NCI-H1417 (cell line): ENCODE measurements around the gene SEMA3B.
"Not testable (repeated sequence)": the region's sequence is repeated elsewhere in the genome, so short reads cannot be mapped to it uniquely, and the experiment has no call there.

Experiments
- DNase-seq, 3 experiments: peaks; one replicate each; lab custom pipeline; 2025; lab: John Stamatoyannopoulos, UW

SEMA3B gene

GRCh38 chr3:50294089-50294488 is 25.1 kb downstream of the SEMA3B start:
- DNase-seq: no peak

- no peak for DNase-seq
Measured at GRCh38 chr3:50294492-50295403, 25.8 kb downstream of the SEMA3B start.

- DNase-seq: no peak
Measured at GRCh38 chr3:50295553-50296431, 26.8 kb downstream of the SEMA3B start.

GRCh38 chr3:50296721-50297383 is 27.9 kb downstream of the SEMA3B start:
- DNase-seq: no peak

- no peak for DNase-seq
Measured at GRCh38 chr3:50297384-50297775, 28.4 kb downstream of the SEMA3B start.

- DNase-seq: no peak
Measured at GRCh38 chr3:50297896-50298725, 29.2 kb downstream of the SEMA3B start.

GRCh38 chr3:50298836-50299637 is 30.1 kb downstream of the SEMA3B start, which contains the start of the genes HYAL3 and NAA80:
TSS of gene HYAL3 (minus strand) at chr3:50299405. CDS start at chr3:50295602, 3,803 bp downstream.
TSS of gene NAA80 (minus strand) at chr3:50299405. CDS start at chr3:50297463, 1,942 bp downstream.
- DNase-seq: peak; percentile 93 to 97 (median 93)

- no peak for DNase-seq
Measured at GRCh38 chr3:50299638-50299928, 30.6 kb downstream of the SEMA3B start.

GRCh38 chr3:50299929-50300680 is 31.2 kb downstream of the SEMA3B start:
- no peak for DNase-seq

- no peak for DNase-seq
Measured at GRCh38 chr3:50300681-50301254, 31.8 kb downstream of the SEMA3B start.

- DNase-seq: no peak
Measured at GRCh38 chr3:50302095-50303012, 33.4 kb downstream of the SEMA3B start.

GRCh38 chr3:50303013-50303815 is 34.3 kb downstream of the SEMA3B start, which contains the start of gene HYAL1:
TSS of gene HYAL1 (minus strand) at chr3:50303574. CDS start at chr3:50302956, 618 bp downstream.
- DNase-seq: no peak

- no peak for DNase-seq
Measured at GRCh38 chr3:50304601-50305000, 35.7 kb downstream of the SEMA3B start.

- DNase-seq: not testable (repeated sequence)
Measured at GRCh38 chr3:50312041-50312440, 43.1 kb downstream of the SEMA3B start.

GRCh38 chr3:50314342-50314741 is 45.4 kb downstream of the SEMA3B start:
- no peak for DNase-seq

GRCh38 chr3:50314816-50315215 is 45.9 kb downstream of the SEMA3B start:
- DNase-seq: no peak

- DNase-seq: peak in 1 of 3 experiments; percentile 37
Measured at GRCh38 chr3:50316657-50317242, 47.8 kb downstream of the SEMA3B start.
